K562 (cell line): ENCODE results near the gene ESR2. TPM values are rescaled to one million over a fixed set of nuclear protein-coding genes. Genes with fewer than 3 reads are reported as not detected.

Experiments
- IFI16 ChIP-seq: fragments of 250-450 bp; sonication (Bioruptor Pico); IDR thresholded peaks from 2 replicates; pipeline ENCODE4 v2.1.2; 2022; ENCODE audit warnings: mild to moderate bottlenecking, inconsistent platforms
- KDM2B ChIP-seq: fragments of 250-450 bp; sonication (Bioruptor Pico); IDR thresholded peaks from 2 replicates; pipeline ENCODE4 v1.8.0; 2021; ENCODE audit warnings: mild to moderate bottlenecking, moderate library complexity
- KLF6 ChIP-seq: fragments of 250-450 bp; sonication (Bioruptor Pico); IDR thresholded peaks from 2 replicates; pipeline ENCODE4 v1.4.0; 2020; ENCODE audit warnings: mild to moderate bottlenecking, moderate library complexity, borderline replicate concordance
- L3MBTL2 ChIP-seq: fragments of 450-650 bp; IDR thresholded peaks from 2 replicates; pipeline ENCODE4 v1.6.1; 2016; ENCODE audit warnings: mild to moderate bottlenecking, moderate library complexity
- NELFE ChIP-seq: IDR thresholded peaks from 2 replicates; pipeline ENCODE4 v1.6.1; 2011; ENCODE audit warnings: mild to moderate bottlenecking; ENCODE audit not compliant: insufficient read depth, insufficient read length
- NR2F6 ChIP-seq: fragments of 450-650 bp; formaldehyde crosslinking; IDR thresholded peaks from 2 replicates; pipeline ENCODE4 v1.4.0; 2020; ENCODE audit warnings: mild to moderate bottlenecking
- PHF8 ChIP-seq: fragments of 200-600 bp; sonication (generic); IDR thresholded peaks from 2 replicates; pipeline ENCODE4 v1.6.1; 2012; ENCODE audit warnings: mixed run types, mild to moderate bottlenecking, inconsistent platforms, low read length, moderate library complexity, borderline replicate concordance
- RBBP5 ChIP-seq: fragments of 200-600 bp; sonication (generic); IDR thresholded peaks from 2 replicates; pipeline ENCODE4 v1.6.1; 2012; ENCODE audit warnings: borderline replicate concordance, mild to moderate bottlenecking, low read length, control low read depth, inconsistent platforms; ENCODE audit not compliant: insufficient read depth, poor library complexity, severe bottlenecking
- SMARCA5 ChIP-seq: fragments of 450-650 bp; IDR thresholded peaks from 2 replicates; pipeline ENCODE4 v1.6.1; 2016
- SUPT5H ChIP-seq: fragments of 450-650 bp; IDR thresholded peaks from 2 replicates; pipeline ENCODE4 v1.6.1; 2016
- TAF15 ChIP-seq: fragments of 200-400 bp; formaldehyde crosslinking; IDR thresholded peaks from 2 replicates; pipeline ENCODE4 v1.6.1; 2017; ENCODE audit warnings: mild to moderate bottlenecking, low read depth, low read length, moderate library complexity
- TARDBP ChIP-seq: fragments of 450-650 bp; IDR thresholded peaks from 2 replicates; pipeline ENCODE4 v1.6.1; 2016
- TCF7L2 ChIP-seq: fragments of 150-350 bp; IDR thresholded peaks from 2 replicates; pipeline ENCODE4 v1.6.1; 2016; ENCODE audit warnings: low read depth, mild to moderate bottlenecking, low read length, moderate library complexity
- TFE3 ChIP-seq: fragments of 450-650 bp; formaldehyde crosslinking; IDR thresholded peaks from 2 replicates; pipeline ENCODE4 v1.4.0; 2020; ENCODE audit warnings: mild to moderate bottlenecking, mixed read lengths
- ZFX ChIP-seq: sonication (generic); formaldehyde crosslinking; IDR thresholded peaks from 2 replicates; pipeline ENCODE4 v1.8.0; 2022; ENCODE audit warnings: mild to moderate bottlenecking, missing genetic modification reagents, moderate library complexity
- ZNF133 ChIP-seq: fragments of 250-450 bp; sonication (Bioruptor Pico); IDR thresholded peaks from 2 replicates; pipeline ENCODE4 v1.4.0; 2020; ENCODE audit warnings: mild to moderate bottlenecking
- ZNF436 ChIP-seq: fragments of 250-450, 450-650 bp; sonication (Bioruptor Pico); formaldehyde crosslinking; IDR thresholded peaks from 2 replicates; pipeline ENCODE4 v1.7.0; 2020; ENCODE audit warnings: mild to moderate bottlenecking
- polyA plus RNA-seq, 8 experiments: library from polyadenylated mRNA; depleted of rRNA in 4 of 8; stranded (reverse) in 5 of 8; unstranded in 3 of 8; fragments of >200 nt; fragmentation: Nextera tagmentation in 2 of 8; fragmentation: Illumina TruSeq in 1 of 8; extraction: Ambion mirVana in 2 of 8; extraction: Trizol in 1 of 8; gene quantifications; 2 replicates each; pipeline versions ENCODE4 v1.2.1 to v1.2.3, GENCODE V29; 2011 to 2014; ENCODE audit warnings: inconsistent platforms in 1 of 8, missing spikeins in 1 of 8
- total RNA-seq, 7 experiments: library from RNA; depleted of rRNA in 6 of 7; stranded (reverse); fragments of >200 nt in 6 of 7; fragmentation: Illumina TruSeq in 2 of 7; extraction: Trizol in 2 of 7; gene quantifications; 2 replicates each; pipeline versions ENCODE4 v1.2.1 to v1.2.3, GENCODE V29; 2011 to 2021; ENCODE audit warnings: low replicate concordance in 1 of 7
- TF ChIP-seq, protein P1 (sequence below), 2 experiments: fragments of 450-650 bp in 1 of 2; sonication (generic) in 1 of 2; formaldehyde crosslinking in 1 of 2; IDR thresholded peaks; 2 replicates each; pipeline versions ENCODE4 v1.7.1 to v1.9.0; 2016 to 2022; ENCODE audit warnings: inconsistent platforms in 1 of 2, mild to moderate bottlenecking in 1 of 2, missing genetic modification reagents in 1 of 2

Gene ESR2
- total and polyA plus RNA-seq, 9 of the 15 experiments (the other 6 are each of a cell fraction or from before 2014, with no cell fraction given): 0.07 to 3.8 (median 2.0) TPM

- TF ChIP-seq KLF6 (CRISPR knock-in tag) (no peak), ZFX (CRISPR knock-in tag) (no peak), SUPT5H (no peak), L3MBTL2 (peak; percentile 81), TAF15 (no peak), PHF8 (no peak), KDM2B (CRISPR knock-in tag) (no peak), RBBP5 (no peak), IFI16 (CRISPR knock-in tag) (no peak), NELFE (no peak), NR2F6 (CRISPR knock-in tag) (no peak), SMARCA5 (no peak), TARDBP (no peak), TFE3 (CRISPR knock-in tag) (peak; percentile 14; the same call in 1 of the 2 replicates), ZNF133 (CRISPR knock-in tag) (no peak), TCF7L2 (no peak), ZNF436 (CRISPR knock-in tag) (no peak)
- TF ChIP-seq, protein P1, sequence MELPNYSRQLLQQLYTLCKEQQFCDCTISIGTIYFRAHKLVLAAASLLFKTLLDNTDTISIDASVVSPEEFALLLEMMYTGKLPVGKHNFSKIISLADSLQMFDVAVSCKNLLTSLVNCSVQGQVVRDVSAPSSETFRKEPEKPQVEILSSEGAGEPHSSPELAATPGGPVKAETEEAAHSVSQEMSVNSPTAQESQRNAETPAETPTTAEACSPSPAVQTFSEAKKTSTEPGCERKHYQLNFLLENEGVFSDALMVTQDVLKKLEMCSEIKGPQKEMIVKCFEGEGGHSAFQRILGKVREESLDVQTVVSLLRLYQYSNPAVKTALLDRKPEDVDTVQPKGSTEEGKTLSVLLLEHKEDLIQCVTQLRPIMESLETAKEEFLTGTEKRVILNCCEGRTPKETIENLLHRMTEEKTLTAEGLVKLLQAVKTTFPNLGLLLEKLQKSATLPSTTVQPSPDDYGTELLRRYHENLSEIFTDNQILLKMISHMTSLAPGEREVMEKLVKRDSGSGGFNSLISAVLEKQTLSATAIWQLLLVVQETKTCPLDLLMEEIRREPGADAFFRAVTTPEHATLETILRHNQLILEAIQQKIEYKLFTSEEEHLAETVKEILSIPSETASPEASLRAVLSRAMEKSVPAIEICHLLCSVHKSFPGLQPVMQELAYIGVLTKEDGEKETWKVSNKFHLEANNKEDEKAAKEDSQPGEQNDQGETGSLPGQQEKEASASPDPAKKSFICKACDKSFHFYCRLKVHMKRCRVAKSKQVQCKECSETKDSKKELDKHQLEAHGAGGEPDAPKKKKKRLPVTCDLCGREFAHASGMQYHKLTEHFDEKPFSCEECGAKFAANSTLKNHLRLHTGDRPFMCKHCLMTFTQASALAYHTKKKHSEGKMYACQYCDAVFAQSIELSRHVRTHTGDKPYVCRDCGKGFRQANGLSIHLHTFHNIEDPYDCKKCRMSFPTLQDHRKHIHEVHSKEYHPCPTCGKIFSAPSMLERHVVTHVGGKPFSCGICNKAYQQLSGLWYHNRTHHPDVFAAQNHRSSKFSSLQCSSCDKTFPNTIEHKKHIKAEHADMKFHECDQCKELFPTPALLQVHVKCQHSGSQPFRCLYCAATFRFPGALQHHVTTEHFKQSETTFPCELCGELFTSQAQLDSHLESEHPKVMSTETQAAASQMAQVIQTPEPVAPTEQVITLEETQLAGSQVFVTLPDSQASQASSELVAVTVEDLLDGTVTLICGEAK (IDR thresholded peaks at IDR 0.05): no peak
- TF ChIP-seq, protein P1 (CRISPR knock-in tag; IDR thresholded peaks at IDR 0.05): no peak
Observed at GRCh38 chr14:64279704-64280668, 14.2 kb downstream of the ESR2 start (continued).
